Upper lobe of left lung (tissue), 6 donors: Measurements from ENCODE around the gene ARHGAP31. TPM values are rescaled to one million over a fixed set of nuclear protein-coding genes. Genes with fewer than 3 reads are reported as not detected.

Source experiments
- ATAC-seq, 2 donors: fragments of 200-7000 bp; cut with Tn5 transposase; one replicate each; pipeline ENCODE4 v1.9.1; 2022; ENCODE audit warnings: mild to moderate bottlenecking in 2 of 2, moderate library complexity in 2 of 2; ENCODE audit not compliant: low FRiP score in 2 of 2
- DNase-seq, 2 donors: peaks; one replicate each; pipeline ENCODE4 v3.0.0-alpha.2; 2019 to 2020
- H3K27ac ChIP-seq, 4 donors: fragments of 200-600 bp; sonication (generic); one replicate each; pipeline ENCODE4 v1.5.1; 2016 to 2019
- H3K27me3 ChIP-seq, 4 donors: fragments of 200-600 bp; sonication (generic); one replicate each; pipeline ENCODE4 v1.5.1; 2017 to 2019
- H3K36me3 ChIP-seq, 4 donors: fragments of 200-600 bp; sonication (generic); one replicate each; pipeline ENCODE4 v1.5.1; 2016 to 2019
- H3K4me1 ChIP-seq, 4 donors: fragments of 200-600 bp; sonication (generic); one replicate each; pipeline ENCODE4 v1.5.1; 2018 to 2019
- H3K4me3 ChIP-seq, 4 donors: fragments of 200-600 bp; sonication (generic); one replicate each; pipeline ENCODE4 v1.5.1; 2017 to 2019; ENCODE audit warnings: mild to moderate bottlenecking in 2 of 4, moderate library complexity in 1 of 4
- H3K9me3 ChIP-seq, 4 donors: fragments of 200-600 bp; sonication (generic); one replicate each; pipeline ENCODE4 v1.5.1; 2018 to 2019
- CTCF ChIP-seq, 6 experiments: fragments of 450-650 bp in 4 of 6; fragments of 200-600 bp in 2 of 6; sonication (generic) in 2 of 6; IDR thresholded peaks; one replicate each; pipeline ENCODE4 v1.5.1; 2016 to 2019; ENCODE audit warnings: antibody characterized with exemption in 6 of 6
- EP300 ChIP-seq, 4 donors: sonication (generic); formaldehyde crosslinking; IDR thresholded peaks; one replicate each; pipeline ENCODE4 v1.5.1; 2017; ENCODE audit warnings: antibody characterized with exemption in 4 of 4, control low read depth in 2 of 4
- POLR2A ChIP-seq, 4 donors: fragments of 450-650 bp; IDR thresholded peaks; one replicate each; pipeline ENCODE4 v1.5.1; 2016 to 2017; ENCODE audit warnings: antibody characterized with exemption in 4 of 4, mild to moderate bottlenecking in 2 of 4
- POLR2AphosphoS5 ChIP-seq, 2 donors: sonication (generic); formaldehyde crosslinking; IDR thresholded peaks; one replicate each; pipeline ENCODE4 v1.5.1; 2017; ENCODE audit warnings: antibody characterized with exemption in 2 of 2
- WGBS, 2 donors: methylation state at CpG; one replicate each; pipeline ENCODE4 v1.1.5; 2017 to 2018; 5-methylcytosine and 5-hydroxymethylcytosine counted together
- total RNA-seq, 6 donors: library from RNA; depleted of rRNA in 4 of 6; stranded (reverse); fragments of >200 nt in 4 of 6; gene quantifications; one replicate each; pipeline versions ENCODE4 v1.1.0 to v1.2.1, GENCODE V29; 2016 to 2021
- donor health status: DM: no; HTN: no; CAD: no; lungs with moderate emphysema.
- donor health status: DM: no; HTN: yes; CAD: no; lungs with severe emphysema.

ARHGAP31 gene
- total RNA-seq, 6 donors from 2014 or later, result 47.1 to 91.0 (median 66.2) TPM

GRCh38 chr3:119294696-119295671 lies 801 bp downstream of the ARHGAP31 start:
- WGBS, 2 donors, result 2 to 5% methylated on average over 20 to 43 of the region's 43 CpGs
- Histone ChIP-seq H3K4me3 (peak overlapping the region; percentile 79 to 84 (median 81)), H3K36me3 (peaks cover 0 to 18% (median 0%) of the 10 kb centered on the region in 4 donors), H3K27me3 (no peaks in the 10 kb centered on the region), H3K4me1 (peaks cover 38 to 61% (median 56%) of the 10 kb centered on the region in 4 donors), H3K27ac (peak overlapping the region; percentile 96 to 98 (median 98)), H3K9me3 (no peaks in the 10 kb centered on the region)
- DNase-seq, result peak in 1 of 2 donors; percentile 55
- TF ChIP-seq CTCF (IDR thresholded peaks at IDR 0.05), result no peak
- peak in 1 of 2 donors; percentile 54 for TF ChIP-seq POLR2AphosphoS5 (IDR thresholded peaks at IDR 0.05)
- no peak for TF ChIP-seq EP300 (IDR thresholded peaks at IDR 0.05)
- peak in 1 of 4 donors; percentile 64 for TF ChIP-seq POLR2A (IDR thresholded peaks at IDR 0.05)
- peak in 1 of 2 donors; percentile 43 for ATAC-seq

- Histone ChIP-seq H3K27me3 (no peaks in the 10 kb centered on the region), H3K27ac (peak overlapping the region; percentile 96 to 98 (median 98)), H3K36me3 (peaks cover 0 to 18% (median 0%) of the 10 kb centered on the region in 4 donors), H3K4me1 (peaks cover 49 to 72% (median 67%) of the 10 kb centered on the region in 4 donors), H3K9me3 (no peaks in the 10 kb centered on the region), H3K4me3 (peak overlapping the region; percentile 79 to 84 (median 81))
- TF ChIP-seq EP300 (IDR thresholded peaks at IDR 0.05) (no peak), POLR2AphosphoS5 (IDR thresholded peaks at IDR 0.05) (no peak), POLR2A (IDR thresholded peaks at IDR 0.05) (no peak), CTCF (IDR thresholded peaks at IDR 0.05) (no peak)
- WGBS, 2 donors, result 30 to 32% methylated on average over 8 of the region's 8 CpGs
- ATAC-seq, result no peak
- no peak for DNase-seq
Observed at GRCh38 chr3:119295816-119296726, 1.9 kb downstream of the ARHGAP31 start.

- peaks cover 0 to 18% (median 0%) of the 10 kb centered on the region in 4 donors for H3K36me3 ChIP-seq
- peak overlapping the region; percentile 96 to 98 (median 98) for H3K27ac ChIP-seq
- WGBS, 2 donors, result 41 to 55% methylated on average over 4 of the region's 4 CpGs
- H3K27me3 ChIP-seq, result no peaks in the 10 kb centered on the region
- DNase-seq, result no peak
- H3K4me3 ChIP-seq, result peak overlapping the region; percentile 79 to 84 (median 81)
- H3K9me3 ChIP-seq, result no peaks in the 10 kb centered on the region
- peaks cover 55 to 78% (median 73%) of the 10 kb centered on the region in 4 donors for H3K4me1 ChIP-seq
- TF ChIP-seq EP300 (IDR thresholded peaks at IDR 0.05) (no peak), POLR2A (IDR thresholded peaks at IDR 0.05) (no peak), POLR2AphosphoS5 (IDR thresholded peaks at IDR 0.05) (no peak), CTCF (IDR thresholded peaks at IDR 0.05) (no peak)
- no peak for ATAC-seq
Observed at GRCh38 chr3:119296727-119297122, 2.5 kb downstream of the ARHGAP31 start.

GRCh38 chr3:119297169-119297568 lies 3.0 kb downstream of the ARHGAP31 start:
- Histone ChIP-seq H3K4me1 (peaks cover 60 to 83% (median 73%) of the 10 kb centered on the region in 4 donors), H3K27me3 (no peaks in the 10 kb centered on the region), H3K4me3 (peak overlapping the region in 3 of 4 donors; percentile 79 to 83 (median 79)), H3K9me3 (no peaks in the 10 kb centered on the region), H3K27ac (peak overlapping the region; percentile 96 to 98 (median 98)), H3K36me3 (peaks cover 0 to 18% (median 0%) of the 10 kb centered on the region in 4 donors)
- ATAC-seq (no peak), DNase-seq (no peak)
- TF ChIP-seq POLR2A (IDR thresholded peaks at IDR 0.05), result no peak
- no peak for TF ChIP-seq CTCF (IDR thresholded peaks at IDR 0.05)
- no peak for TF ChIP-seq POLR2AphosphoS5 (IDR thresholded peaks at IDR 0.05)
- no peak for TF ChIP-seq EP300 (IDR thresholded peaks at IDR 0.05)
